Measurements from ENCODE around the gene ASB18.

GRCh38 chr2:236204953-236205352 is 59.3 kb downstream of the ASB18 start:
- no peak for TF ChIP-seq CTCF (IDR thresholded peaks at IDR 0.05; ENCODE audit: low read length)
- TF ChIP-seq EZH2phosphoT487 (IDR thresholded peaks at IDR 0.05; ENCODE audit: low read length): no peak
- TF ChIP-seq EZH2 (optimal IDR thresholded peaks at IDR 0.05; ENCODE audit: low read depth, low read length): no peak
